Superior temporal gyrus (tissue), 1 donor: ENCODE data around the gene PPP1R12A.

Experiments
- DNase-seq: peaks from one replicate; pipeline ENCODE4 v3.0.0-alpha.2; 2016; ENCODE audit errors: extremely low spot score

PPP1R12A gene

DNA sequence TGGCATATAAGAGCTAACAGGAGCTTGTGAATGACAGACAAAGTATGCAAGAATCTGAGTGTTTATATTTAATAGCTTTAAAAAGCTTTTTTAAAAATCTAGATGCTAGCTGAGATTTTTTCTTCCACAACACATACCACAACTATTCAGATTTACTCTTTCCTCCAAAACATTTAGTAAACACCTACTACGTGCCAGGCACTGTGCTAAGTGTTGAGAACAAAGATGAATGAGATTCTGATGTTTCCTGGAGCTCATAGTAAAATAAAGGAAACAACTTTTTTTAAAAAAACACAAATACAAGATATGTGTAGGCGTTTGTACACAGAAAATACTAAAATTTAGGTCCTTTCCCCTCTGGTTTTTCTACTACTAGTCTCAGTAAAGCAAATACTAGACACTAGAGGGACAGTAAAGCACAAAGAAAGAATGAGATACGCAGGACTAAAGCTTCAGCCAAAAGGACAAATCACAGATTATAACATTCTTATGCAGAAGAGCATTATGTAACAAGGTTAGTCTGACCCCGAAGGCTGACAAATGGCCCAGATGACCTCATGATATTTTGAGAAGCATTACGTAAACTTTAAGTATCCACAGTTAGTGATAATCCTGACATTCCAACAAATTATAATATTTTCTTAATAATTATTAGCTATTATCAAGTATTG is 165.6 kb downstream of the PPP1R12A start:
- no peak for DNase-seq

DNA sequence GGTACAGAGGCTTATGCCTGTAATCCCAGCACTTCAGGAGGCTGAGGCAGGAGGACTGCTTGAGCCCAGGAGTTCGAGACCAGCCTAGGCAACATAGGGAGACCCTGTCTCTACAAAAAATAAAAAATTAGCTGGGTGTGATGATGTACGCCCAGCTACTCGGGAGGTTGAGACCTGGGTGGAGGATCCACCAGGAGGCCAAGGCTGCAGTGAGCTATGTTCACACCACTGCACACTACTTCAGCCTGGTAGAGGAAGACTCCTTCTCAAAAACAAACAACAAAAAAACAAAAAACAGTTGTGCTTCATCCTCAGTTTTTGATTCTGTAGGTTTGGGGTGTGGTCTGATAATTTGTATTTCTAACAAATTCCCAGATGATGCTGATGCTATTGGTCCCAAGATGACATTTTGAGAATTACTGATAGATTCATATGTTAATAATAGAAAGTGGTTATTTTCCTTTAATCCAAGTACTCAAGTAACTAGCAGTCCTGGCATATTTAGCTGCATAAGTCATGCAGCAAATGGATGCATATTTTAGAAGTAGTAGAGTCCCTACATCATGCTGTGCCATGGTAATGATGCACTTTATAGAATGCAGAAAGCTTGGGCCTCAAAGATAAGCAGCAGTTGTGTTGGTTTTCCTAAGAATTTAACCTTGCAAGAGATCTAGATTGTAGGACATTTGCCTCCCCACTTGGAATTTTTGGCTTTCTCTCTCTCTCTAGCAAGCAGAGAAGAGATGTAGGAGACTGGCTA is 168.0 kb downstream of the PPP1R12A start:
- no peak for DNase-seq

DNA sequence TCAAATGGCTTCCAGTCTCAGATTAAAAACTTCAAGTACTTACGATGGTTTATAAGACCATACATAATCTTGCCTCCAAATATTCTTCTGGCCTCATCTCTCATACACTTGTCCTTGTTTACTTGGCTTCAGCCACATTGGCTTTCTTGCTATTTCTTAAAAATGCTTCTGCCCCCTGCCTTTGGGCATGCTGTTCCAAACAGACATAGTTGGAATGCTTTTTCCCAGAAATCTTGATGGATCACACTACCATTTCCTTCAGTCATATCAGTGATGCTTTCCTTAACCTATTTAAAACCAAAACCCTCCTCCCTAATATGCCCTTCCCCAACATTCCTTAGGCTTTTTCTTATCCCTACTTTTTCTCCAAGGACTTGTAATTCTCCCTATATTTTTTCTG is 169.7 kb downstream of the PPP1R12A start:
- no peak for DNase-seq

DNA sequence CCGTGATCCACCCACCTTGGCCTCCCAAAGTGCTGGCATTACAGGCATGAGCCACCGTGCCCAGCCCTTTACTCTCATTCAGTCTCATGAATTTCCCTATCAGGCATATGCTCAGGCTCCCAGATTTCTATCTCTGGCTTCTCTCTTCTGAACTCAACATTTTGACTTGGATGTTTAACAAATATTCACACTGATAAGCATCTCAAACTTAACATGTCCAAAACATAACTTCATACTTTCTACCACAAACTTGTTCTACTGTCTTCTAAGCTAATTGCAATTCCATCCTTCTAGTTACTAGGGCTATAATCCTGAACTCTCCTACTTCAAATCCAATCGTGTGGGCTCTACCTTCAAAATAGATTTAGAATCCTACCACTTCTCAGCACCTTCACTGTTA is 170.3 kb downstream of the PPP1R12A start:
- DNase-seq = no peak

DNA sequence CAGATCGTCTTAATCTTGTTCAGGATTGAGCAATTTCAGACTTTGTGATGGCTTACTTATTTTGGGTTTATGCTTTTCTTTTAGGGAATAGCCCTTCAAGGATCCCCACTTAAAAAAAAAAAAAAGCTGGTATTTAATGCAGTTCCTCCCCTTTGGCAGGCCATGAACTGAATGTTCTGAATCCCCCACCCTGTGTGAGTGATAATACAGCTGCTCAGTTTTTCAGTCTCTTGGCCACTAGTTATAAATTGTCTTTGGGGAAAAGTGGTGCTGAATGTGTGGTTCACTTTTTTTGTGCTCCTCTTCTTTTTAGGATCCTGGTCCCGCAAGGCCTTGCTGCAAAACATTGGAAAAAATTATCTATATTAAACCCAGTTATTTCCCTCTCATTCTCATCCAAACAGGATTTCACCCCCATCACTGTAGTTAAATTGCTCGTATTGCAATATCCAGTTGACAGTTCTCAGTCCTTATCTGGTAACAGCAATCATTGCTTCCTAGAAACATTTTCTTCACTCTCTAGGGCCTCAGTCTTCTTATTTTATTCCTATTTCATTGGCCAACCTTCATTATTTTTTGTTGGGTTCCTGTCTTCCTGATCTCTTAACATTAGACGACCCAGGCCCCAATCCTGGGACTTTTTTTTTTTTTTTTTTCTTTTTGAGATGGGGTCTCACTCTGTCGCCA is 171.0 kb downstream of the PPP1R12A start:
- DNase-seq = no peak

DNA sequence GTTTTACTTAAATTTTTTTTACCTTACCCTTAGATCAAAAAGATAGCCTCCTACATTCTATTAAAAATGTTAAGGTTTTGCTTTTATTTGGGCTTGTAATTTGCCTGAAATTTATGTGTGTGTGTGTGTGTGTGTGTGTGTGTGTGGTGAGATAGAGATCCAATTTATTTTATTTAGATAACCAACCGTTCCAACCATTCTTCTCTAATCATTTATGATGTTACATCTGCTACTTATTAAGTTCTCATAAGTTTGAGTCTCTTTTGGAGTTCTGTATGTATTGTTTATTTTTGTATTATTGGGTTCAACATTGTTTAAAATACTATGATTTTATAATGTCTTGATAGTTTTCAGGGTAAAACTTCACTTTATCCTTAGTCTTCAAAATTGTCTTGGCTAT is 173.6 kb downstream of the PPP1R12A start:
- no peak for DNase-seq

DNA sequence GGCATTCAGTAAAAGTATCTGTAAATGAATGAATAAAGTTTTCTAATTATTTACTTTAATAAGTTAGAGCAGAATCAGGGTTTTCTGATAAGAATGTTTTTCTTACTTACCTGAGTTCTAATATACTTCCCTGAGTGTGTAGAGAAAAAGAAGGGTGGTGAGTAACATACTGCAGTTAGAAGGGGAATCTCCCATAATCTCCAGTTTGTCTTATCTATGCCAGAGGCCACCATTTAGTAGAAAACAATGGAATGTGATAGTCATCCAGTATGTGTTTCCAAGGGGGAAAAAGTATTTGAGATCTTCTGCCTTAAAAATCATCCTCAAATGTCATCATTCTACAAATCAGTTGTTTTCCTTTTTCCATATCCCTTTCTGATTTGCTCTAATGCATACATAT is 187.6 kb downstream of the PPP1R12A start:
- no peak for DNase-seq

DNA sequence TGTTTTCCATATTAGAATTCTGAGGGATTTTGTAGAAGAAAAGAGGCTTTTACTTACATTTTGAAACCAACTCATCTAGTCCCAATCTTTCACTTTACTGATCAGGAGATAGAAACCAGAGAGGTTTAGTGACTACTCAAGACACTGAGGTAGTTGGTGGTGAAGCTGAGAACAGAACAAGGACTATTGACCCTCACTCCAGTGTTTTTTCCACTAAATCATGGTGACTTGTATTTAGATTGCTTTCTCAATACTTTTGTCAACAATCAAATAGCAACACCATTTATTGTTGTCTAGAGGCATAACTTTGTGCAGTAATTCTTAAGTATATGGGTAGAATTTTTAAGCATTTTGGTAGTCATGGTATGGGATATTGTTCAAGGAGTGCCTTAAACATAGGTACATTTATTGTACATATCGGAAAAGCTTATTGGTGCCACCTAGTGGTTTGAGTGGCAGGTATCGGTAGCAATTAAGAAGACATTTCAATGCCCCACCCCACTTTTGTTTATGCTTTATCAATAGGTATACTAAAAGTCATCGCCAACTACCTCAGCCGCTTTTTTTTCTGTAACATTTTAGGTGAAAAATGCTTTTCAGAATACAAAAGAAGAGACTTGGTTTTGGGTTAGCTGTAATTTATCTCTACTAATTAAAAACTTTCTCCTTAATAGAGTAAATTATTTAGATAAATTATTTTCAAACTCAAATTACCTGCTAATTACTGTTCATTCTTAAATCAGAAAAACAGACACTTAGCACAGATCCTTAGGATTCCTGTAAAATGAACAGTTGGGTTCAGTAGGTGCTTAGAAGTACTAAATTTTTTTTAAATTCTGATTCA is 196.8 kb downstream of the PPP1R12A start:
- DNase-seq = peak; percentile 64

DNA sequence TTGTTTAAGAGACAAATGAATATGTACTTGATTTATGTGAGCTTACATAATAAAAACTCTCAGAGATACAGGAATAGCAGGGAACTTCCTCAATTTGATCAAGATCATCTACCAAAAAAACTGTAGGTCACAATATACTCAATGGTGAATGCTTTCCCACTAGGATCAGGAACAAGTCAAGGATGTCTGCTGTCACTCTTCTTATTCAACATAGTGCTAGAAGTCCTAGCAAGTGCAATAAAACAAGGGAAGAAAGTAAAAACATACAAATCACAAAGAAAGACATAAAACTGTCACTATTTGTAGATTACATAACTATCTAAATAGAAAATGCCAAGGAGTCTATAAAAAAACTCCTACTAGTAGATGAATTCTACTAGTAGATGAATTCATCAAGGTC is 202.3 kb downstream of the PPP1R12A start:
- no peak for DNase-seq

DNA sequence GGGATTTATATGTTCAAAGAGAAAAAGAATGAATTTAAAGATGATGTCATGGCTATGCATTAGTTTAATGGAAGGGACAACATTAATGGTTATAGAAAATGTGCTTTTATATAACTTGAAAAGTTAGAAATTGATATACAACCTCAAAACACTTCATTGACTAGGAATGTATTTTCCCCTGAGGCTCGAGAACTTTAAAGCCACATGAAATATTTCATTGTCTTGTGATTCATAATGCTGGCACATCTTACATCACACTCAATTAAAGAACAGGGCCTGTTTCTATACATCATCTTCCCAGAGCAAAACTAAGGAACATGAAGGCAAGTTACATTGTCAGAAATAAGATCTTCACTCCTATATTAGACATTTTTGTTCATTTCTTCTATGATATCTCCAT is 208.9 kb downstream of the PPP1R12A start:
- DNase-seq = no peak
